ENCODE results near the gene DNASE1L1.

Gene DNASE1L1

DNA sequence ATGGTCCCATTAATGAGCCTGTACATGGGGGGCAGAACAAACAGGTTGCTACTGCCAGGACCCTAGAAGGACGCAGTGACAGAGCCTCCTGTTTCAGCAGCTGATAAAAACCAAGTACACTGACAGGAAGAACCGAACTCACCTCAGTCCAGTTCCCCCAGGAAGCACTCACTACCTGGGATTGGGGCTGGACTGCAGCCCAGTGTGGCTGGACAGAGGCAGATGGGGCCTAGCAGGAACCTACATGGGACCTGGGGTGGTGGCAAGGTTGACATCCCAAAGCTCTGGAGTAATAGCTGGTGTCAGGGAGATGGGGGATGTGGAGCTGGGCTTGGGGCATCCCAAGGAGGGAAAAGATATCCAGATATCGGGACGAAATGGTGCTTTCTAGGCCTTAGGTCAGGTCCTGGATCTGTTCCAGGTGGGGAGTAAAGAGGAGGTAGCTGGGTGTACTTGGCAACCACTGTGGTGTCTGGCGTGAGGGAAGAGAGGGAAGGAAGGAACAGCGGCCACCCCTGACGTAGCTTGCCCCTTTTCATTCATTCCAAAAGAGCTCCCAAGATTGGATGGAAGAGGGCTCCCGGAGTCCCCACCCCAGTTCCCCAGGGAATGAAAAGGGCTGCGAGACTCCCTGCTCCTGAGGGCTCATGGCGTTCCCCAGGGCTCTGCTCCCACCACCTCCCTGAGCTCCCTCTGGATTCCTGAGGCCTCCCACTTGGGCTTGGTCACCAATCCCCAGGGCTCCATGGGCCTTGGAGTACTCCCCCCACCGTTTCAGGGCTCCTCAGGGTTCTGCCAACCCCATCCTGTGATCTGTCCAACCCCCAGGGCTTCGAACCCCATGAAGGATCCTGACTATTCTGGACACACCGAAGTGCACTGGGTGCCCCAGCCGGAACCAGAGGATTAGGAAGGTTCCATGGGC lies 25.4 kb downstream of the DNASE1L1 start:
- no peak for DNase-seq

DNA sequence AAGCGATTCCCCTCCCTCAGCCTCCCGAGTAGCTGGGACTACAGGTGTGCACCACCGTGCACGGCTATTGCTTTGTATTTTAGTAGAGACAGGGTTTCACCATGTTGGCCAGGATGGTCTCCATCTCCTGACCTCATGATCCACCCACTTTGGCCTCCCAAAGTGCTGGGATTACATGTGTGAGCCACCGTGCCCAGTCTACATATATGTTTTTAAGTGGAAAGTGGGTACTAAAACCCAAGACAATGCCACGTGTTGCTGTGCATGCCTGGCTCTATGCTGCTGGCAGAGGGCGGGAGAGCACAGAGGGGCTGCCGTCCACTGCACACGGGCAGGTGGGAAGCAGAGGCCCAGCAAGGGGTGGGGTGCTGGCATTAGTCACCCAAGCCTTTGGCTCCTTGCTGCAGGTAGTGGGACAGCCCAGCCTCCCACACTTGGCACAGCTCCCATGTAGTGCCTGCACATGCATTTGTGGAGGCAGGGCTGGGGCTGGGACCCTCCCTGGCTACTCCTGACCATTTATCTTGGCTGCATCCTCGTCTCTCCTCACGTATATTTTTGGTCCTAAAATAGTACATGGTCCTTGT lies 26.5 kb downstream of the DNASE1L1 start:
- DNase-seq: no peak

DNA sequence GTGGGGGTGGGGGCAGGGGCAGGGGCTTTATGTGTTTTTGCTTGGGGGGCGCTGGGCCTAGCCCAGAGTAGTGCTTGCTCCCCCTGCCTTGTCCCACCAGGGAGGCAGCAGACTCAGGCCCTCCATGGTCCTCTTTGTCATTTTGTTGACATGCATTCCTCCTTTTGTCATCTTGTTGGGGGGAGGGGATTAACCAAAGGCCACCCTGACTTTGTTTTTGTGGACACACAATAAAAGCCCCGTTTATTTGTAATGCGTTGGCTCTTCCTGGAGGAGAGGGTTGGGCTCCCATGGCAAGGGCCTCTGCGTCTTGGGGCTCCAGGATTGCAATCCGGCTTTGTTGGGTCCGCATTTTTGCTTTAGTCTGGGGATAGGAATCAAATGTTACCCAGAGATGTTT lies 27.8 kb downstream of the DNASE1L1 start:
- DNase-seq: no peak

DNA sequence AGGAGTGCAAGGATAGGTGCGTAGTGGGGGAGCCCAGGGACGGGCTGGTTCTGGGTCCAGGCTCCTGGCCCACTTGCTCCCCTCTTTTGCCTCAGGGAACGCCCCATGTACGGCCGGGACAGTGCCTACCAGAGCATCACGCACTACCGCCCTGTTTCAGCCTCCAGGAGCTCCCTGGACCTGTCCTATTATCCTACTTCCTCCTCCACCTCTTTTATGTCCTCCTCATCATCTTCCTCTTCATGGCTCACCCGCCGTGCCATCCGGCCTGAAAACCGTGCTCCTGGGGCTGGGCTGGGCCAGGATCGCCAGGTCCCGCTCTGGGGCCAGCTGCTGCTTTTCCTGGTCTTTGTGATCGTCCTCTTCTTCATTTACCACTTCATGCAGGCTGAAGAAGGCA lies 28.3 kb downstream of the DNASE1L1 start:
- DNase-seq: no peak

DNA sequence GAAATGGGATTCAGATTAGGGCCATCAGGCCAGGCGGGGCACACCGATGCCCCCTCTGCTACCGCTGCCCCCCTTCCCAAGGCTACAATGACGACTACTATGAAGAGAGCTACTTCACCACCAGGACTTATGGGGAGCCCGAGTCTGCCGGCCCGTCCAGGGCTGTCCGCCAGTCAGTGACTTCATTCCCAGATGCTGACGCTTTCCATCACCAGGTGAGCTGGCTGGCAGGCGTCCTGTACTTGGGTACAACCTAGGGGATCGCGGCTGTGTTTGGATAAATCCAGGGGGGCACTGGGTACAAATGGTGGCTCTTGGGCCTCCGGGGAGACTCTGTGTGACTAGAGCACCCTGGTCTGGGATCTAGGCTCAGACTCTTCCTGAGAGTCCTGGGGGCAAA lies 28.9 kb downstream of the DNASE1L1 start:
- no peak for DNase-seq

DNA sequence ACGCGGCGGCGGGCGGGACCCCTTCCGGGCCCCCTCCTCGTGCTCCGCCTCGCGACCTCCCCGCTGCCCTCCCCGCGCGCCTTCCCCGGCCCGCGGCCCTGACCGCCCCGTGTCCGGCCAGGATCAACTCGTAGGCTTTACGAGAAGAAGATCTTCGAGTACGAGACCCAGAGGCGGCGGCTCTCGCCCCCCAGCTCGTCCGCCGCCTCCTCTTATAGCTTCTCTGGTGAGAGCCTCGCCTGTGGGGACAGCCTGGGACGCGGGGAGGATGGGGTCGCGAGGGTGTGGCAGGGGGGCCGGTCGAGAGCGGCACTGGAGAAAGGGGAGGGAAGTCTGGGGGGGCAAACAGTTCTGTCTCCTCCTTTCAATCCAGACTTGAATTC lies 29.5 kb downstream of the DNASE1L1 start:
- DNase-seq: no peak

DNA sequence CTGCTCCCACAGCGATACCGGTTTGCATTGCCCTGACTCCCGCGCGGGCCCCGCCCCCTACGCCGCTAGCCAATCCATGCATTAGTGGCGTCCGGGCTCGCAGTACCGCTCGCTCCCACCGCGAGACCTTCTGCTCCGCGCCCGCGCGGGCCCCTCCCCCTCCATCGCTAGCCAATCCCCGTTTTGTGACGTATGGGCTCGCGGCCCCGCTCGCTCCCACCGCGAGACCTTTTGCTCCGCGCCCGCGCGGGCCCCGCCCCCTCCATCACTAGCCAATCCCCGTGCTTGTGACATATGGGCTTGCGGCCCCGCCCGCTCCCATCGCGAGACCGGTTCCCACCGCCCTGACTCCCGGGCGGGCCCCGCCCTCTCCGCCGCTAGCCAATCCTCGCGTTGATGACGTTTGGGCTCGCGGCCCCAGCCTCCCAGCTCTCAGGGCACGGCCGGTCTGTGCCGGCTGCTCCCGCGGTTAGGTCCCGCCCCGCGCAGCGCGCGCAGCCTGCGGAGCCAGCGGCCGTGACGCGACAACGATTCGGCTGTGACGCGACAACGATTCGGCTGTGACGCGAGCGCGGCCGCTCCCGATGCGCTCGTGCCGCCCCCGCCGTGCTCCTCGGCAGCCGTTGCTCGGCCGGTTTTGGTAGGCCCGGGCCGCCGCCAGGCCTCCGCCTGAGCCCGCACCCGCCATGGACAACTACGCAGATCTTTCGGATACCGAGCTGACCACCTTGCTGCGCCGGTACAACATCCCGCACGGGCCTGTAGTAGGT lies 30.1 kb downstream of the DNASE1L1 start, which contains the start of gene EMD:
EMD (plus strand) TSS at position 497 of the 770 bp plus-strand sequence; CDS start at position 687, 190 bp downstream.
- DNase-seq: peak; percentile 88

DNA sequence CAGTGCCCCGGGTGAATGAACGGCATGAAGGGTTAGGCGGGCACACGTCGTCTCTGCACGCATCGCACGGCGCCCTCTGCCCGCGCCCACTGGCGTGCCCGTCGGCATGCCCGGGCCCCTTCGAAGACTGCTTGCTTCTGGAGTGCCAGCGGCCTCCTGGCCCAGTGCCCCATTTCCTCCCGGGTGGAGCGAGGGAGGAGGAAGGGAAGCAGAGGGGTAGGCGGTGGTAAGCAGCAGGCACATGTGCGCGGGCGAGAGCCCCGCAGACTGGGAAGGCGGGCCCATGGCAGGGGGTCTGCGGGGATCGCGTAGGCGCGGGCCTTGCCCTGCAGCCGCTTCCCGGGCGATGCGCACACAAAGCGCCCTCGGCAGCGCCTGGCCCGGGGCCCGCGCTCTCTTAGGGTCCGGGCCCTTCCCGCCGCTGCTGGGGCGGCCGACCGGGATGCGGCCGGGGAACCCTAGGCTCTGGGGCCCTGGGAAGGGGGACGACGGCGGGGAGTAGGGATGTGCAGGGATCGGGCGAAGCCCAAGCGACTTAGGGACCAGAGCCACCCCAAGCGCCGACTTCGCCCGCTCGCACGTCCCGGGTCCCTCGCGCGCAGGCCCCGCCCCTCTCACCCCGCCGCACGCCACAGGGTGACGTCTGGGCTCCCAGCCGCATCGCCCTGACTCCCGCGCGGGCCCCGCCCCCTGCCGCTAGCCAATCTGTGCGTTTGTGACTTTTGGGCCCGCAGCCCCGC lies 30.8 kb downstream of the DNASE1L1 start:
- peak; percentile 84 for DNase-seq

DNA sequence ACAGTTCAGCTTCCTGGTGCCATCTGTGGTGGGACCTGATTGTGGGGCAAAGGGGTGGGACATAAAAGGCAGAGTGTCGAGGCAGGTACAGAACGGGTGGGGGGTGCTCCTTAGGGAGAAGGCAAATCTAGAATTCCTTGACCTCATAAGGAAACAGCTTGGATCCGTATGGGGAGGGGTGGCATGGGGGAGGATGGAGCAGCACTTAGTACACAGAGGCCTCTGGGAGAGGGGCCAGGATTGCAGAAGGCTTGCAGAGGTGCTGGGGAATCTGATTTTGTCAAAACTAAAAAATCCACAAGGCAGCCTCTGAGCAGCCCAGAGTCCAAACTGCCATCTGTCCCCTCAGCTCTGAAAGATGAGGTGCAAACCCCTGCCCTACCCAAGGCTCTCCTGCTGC lies 32.3 kb downstream of the DNASE1L1 start:
- DNase-seq: no peak

DNA sequence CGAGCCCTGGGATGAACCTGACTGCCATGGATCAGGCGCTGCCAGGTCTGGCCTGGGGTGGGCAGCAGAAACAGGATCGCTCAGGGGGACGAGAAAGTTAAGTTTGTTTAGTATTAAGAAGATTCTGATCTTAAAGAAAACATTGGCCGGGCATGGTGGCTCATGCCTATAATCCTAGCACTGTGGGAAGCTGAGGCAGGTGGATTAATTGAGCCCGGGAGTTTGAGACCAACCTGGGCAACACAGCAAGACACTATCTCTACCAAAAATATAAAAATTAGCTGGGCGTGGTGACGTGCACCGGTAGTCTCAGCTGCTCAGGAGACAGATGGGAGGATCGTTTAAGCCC lies 33.9 kb downstream of the DNASE1L1 start:
- DNase-seq: no peak

DNA sequence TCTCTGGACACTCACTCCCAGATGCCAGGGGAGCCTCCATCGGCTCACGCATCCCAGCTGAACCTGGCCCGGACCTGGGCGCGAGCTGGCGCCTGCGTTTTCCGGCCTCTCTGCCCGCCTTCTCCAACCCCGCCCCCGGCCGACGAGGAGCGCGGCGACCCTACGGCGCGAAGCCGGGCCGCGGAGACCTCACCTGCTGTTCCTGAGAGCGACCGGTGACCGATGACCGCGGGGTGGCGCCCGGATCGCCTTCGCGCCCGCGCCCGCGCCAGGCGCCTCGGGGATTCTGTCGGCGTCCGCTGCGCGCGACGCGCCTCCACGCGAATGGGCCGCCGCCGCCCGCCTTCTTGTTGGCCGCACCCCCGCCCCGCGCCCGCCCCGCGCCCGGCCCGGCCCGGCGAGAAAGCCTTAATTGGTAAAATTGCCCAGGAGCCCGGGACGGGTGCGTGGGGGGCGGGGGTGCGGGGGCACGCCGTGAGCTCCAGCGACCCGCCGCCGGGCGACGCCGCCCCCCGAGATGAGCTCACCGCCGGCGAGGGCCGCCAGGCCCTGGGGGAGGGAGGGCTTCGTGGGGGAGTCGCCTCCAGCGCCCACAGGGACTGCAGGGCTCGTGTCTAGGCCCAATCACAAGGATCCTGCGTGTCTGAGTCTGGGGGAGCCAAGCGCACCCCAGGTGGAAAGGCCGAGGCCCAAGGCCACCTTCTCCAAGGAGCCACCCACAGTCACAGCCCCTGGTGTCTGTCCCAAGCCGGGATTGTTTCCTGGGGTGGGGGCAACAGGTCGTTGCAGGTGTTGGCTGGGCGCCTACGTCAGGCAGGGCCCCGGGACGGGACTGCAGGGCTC lies 34.5 kb downstream of the DNASE1L1 start, which contains the start of gene FLNA:
FLNA (minus strand) TSS at position 322 of the 843 bp plus-strand sequence. CDS start 3,389 bp downstream, outside the sequence.
- peak; percentile 61 for DNase-seq

DNA sequence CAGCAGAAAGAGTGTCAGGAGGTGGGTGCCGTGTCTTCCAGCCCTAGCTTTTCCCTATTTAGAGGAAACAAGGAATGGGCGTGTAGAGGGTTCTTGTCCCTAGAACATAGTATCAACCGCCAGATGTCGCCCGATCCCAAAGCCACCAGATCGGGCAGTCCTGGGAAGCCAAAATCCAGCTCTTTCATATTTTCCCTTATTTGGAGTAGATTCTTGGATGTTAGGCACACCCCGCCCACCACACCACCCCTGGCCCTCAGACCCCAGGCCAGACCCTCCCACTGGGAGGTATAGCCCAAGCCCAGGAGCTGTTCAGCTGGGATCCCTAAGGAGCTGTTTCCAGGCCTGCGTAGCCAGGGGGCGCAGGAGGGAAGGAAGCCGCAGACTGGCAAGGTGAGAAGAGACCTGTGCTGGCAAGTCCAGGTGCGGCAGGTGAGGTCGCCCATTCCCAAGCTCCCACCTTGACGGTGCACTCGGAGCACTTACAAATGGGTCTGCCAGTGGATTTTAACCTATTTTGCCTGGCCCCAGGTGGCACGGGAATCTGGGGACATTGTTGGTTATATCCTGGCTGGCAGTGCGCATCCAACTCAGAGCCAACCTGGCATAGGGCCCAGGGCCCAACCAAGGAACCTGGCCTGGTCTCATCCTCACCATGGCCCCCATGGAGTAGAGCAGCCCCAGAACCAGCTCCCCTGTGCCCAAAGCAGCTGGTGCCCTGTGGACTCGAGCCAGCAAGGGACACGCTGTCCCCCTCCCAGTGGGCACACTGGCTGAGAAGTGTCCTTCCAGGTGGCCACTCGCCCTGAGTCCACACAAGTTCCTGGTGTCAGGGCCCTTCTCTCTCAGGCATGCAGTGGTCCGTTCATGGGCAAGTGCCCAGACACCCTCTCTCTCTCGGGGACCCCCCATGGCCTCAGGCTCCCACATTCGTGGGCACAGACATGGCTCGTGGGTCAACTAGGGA lies 35.4 kb downstream of the DNASE1L1 start:
- peak; percentile 70 for DNase-seq

DNA sequence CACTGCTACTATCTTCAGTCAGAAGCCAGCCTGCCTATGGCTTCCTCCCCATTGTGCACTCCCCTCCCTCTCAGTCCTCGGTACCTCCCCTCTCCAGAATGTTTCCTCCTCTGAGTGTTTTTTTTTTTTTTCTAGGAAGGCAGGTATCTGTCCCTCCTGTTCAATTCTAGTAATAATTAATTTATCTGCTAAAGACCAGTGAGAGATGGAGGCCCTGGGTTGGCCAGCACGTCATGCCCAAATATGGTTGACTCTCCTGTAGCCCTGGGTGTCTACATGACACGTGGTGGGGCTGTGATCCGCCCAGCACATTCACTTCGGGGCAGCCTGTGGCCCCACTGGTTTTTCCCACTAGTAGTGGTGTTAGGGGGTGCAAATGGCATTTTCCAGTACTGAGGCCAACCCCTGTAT lies 36.4 kb downstream of the DNASE1L1 start:
- DNase-seq: no peak

DNA sequence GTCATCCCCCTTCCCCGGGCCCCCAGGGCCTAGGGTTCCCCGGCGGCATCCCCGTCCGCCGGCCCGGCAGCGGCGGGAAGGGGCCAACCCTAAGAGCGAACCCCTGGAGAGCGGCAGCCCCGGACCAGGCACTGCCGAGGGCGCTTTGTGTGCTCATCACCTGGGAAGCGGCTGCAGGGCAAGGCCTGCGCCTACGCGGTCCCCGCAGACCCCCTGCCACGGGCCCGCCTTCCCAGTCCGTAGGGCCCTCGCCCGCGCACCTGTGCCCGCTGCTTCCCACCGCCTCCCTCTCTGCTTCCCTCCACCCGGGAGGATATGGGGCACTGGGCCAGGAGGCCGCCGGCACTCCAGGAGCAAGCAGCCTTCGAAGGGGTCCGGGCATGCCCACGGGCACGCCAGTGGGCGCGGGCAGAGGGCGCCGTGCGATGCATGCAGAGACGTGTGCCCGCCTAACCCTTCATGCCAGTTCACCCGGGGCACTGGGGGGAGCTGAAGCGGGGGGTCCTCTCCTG lies 37.2 kb downstream of the DNASE1L1 start:
- peak; percentile 37 for DNase-seq

DNA sequence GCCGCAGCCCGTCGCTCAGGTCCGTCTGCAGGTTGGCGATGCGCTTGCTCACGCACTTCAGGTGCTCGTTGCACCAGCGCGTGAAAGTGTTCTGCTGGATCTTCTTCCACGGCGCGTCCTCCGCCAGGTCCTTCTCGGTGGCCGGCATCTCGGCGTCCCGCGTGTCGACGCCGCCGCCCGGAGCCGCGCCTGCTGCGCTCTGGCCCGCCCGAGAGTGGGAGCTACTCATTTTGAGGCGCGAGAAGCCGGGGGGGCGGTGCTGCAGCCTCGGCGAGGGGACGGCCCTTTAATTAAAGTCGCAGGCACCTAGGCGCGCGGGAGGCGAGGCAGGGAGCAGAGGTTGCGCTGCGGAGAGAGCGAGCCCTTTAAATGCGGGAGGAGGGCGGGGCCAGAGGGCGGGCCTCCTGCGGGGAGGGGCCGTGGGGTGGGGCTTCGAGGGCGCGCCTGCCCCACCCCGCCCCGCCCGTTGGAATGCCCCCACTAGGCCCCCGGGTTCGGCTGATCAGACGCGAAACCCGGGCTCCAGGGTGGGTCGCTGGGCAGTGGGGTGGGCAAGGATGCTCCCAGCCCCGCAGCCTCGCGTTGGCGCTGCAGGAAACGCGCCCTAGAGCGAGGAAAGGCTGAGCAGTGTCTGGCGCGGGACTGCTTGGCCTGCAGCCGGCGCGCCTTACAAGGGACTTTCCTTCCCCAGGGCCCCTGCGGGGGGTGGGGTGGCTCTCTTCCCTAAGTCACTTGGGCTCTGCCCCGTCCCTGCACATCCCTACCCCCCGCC lies 37.9 kb downstream of the DNASE1L1 start:
- DNase-seq: peak; percentile 75

DNA sequence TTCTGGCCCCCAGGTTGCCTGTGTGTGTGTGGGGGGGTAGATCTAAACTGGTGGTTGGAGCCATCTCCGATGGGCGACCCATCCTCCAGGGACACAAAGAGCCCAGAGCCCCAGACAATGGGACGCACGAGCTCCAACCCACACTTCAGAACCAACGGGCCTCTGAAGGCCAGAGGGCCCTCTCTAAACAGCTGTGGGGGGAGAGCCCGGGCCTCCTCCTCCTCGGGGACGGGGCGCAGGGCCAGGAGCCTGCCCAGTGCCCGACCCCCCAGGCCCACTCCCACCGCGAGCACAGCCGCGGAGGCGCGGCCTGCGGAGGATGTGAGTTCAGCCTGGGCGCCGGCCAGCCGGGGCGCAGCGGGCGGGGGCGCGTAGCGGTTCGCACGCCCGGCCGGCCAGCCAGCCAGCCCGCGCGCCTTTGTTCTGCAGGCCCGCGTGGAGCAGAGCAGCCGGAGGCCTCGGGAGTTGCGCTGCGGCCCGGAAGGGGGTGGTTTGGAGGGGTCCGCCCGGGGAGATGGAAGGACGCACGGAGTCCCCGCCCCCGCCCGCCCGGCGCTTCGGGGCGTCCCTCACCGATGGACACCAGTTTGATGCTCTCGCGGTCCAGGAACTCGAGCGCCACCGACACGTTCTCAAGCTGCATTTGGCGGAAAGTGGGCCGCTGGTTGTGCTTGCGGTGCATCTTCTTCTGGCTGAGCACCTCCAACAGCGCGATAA lies 38.6 kb downstream of the DNASE1L1 start:
- no peak for DNase-seq

DNA sequence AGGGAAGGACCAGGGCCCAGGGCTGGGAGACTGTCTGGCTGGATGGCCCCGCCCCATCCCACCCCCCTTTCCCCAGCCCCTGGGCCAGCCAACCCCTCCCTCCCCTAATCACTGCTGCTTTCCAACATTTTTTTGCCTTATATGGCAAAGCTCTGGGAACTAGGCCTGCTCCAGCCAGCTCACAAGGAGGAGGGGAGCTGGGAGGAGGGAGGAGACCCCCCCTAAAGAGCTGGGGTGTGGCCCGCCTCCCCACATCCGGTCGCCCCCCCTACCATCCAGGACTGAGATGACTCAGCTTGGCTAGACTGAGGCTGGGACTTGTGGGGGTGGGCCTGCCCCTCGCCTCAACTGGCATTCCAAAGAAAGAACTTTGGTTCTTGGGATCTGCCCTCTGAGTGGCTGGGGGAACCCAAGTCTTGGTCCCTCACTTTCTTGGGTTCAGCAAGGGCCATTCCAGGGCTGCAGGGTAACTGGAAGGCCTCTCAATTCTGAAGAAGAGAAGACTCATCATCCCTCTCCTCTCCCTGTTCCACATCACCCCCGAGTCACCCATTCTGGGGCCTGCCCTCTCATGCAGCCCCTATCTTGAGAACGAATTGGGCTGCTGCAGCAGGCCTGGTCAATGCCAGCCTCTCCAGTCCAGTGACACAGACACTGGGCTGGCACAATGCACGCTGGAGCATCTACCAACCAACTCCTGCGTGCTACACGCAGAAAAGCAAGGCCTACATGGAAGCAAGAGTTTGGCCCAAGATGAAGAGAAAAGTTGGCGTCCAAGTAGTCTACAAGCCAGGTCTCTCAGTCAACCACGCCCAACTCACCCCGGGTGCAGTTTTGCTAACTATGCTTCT lies 39.4 kb downstream of the DNASE1L1 start:
- DNase-seq: peak; percentile 49
